Loucy (cell line): Measurements from ENCODE around the gene MTHFS.

Experiments
- EZH2phosphoT487 ChIP-seq: fragments of 200-600 bp; IDR thresholded peaks from 2 replicates; pipeline ENCODE4 v1.6.1; 2018; ENCODE audit warnings: antibody characterized with exemption, mild to moderate bottlenecking, moderate library complexity, borderline replicate concordance
- TF ChIP-seq, protein P1 (sequence below): fragments of 200-600 bp; sonication (generic); conservative IDR thresholded peaks from 2 replicates; pipeline ENCODE4 v1.5.1; 2014; ENCODE audit warnings: mild to moderate bottlenecking, antibody characterized with exemption, low read length

DNA sequence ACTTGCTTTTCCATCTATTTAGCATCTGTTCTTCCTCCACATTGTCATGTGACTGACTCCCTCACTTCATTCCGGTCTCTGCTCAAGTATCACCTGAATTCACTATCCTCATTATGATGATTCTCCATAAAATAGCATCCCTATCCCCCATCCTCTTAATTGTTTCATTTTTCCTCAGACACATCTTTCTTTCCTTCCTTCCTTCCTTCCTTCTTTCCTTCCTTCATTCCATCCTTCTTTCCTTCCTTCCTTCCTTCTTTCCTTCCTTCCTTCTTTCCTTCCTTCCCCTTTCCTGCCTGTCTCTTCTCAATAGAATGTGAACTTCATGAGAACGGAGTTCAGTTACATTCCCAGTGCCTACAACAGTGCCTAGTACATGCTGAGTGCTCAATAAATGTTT lies 32.6 kb upstream of the MTHFS start:
- TF ChIP-seq, protein P1, sequence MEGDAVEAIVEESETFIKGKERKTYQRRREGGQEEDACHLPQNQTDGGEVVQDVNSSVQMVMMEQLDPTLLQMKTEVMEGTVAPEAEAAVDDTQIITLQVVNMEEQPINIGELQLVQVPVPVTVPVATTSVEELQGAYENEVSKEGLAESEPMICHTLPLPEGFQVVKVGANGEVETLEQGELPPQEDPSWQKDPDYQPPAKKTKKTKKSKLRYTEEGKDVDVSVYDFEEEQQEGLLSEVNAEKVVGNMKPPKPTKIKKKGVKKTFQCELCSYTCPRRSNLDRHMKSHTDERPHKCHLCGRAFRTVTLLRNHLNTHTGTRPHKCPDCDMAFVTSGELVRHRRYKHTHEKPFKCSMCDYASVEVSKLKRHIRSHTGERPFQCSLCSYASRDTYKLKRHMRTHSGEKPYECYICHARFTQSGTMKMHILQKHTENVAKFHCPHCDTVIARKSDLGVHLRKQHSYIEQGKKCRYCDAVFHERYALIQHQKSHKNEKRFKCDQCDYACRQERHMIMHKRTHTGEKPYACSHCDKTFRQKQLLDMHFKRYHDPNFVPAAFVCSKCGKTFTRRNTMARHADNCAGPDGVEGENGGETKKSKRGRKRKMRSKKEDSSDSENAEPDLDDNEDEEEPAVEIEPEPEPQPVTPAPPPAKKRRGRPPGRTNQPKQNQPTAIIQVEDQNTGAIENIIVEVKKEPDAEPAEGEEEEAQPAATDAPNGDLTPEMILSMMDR: no peak
- TF ChIP-seq EZH2phosphoT487: no peak
